Thymus (tissue), 14 donors: ENCODE measurements around the gene SERPINB5. TPM values are rescaled to one million over a fixed set of nuclear protein-coding genes. Genes with fewer than 3 reads are reported as not detected.

Source experiments
- DNase-seq, 9 donors: peaks; one replicate each; pipeline ENCODE4 v3.0.0-alpha.2; 2013; ENCODE audit warnings: low spot score in 9 of 9, low read depth in 6 of 9, missing footprints in 1 of 9
- H3K27ac ChIP-seq, 2 donors: one replicate each; pipeline ENCODE4 v1.5.1; 2013; ENCODE audit warnings: control low read depth in 1 of 2, low read depth in 1 of 2, low read length in 1 of 2, mild to moderate bottlenecking in 1 of 2, moderate library complexity in 1 of 2
- H3K27me3 ChIP-seq, 2 donors: one replicate each; pipeline ENCODE4 v1.5.1; 2013; ENCODE audit warnings: low read length in 1 of 2; ENCODE audit not compliant: control insufficient read depth in 2 of 2, insufficient read depth in 1 of 2
- H3K36me3 ChIP-seq, 2 donors: one replicate each; pipeline ENCODE4 v1.5.1; 2013; ENCODE audit warnings: low read length in 1 of 2, mild to moderate bottlenecking in 1 of 2, moderate library complexity in 1 of 2; ENCODE audit not compliant: control insufficient read depth in 2 of 2, insufficient read depth in 2 of 2
- H3K4me1 ChIP-seq, 2 donors: one replicate each; pipeline ENCODE4 v1.5.1; 2013; ENCODE audit warnings: low read length in 2 of 2; ENCODE audit not compliant: control insufficient read depth in 2 of 2, insufficient read depth in 2 of 2
- H3K4me3 ChIP-seq, 2 donors: one replicate each; pipeline ENCODE4 v1.5.1; 2013; ENCODE audit warnings: low read length in 2 of 2, control low read depth in 1 of 2, mild to moderate bottlenecking in 1 of 2
- H3K9me3 ChIP-seq, 2 donors: one replicate each; pipeline ENCODE4 v1.5.1; 2013; ENCODE audit warnings: low read length in 1 of 2, mild to moderate bottlenecking in 1 of 2; ENCODE audit not compliant: control insufficient read depth in 2 of 2, insufficient read depth in 1 of 2
- WGBS: extraction: QIAGEN DNeasy Blood & Tissue Kit; methylation state at CpG from one replicate; pipeline ENCODE4 v1.1.7; 2013; 5-methylcytosine and 5-hydroxymethylcytosine counted together
- long read RNA-seq, 10 donors: transcript quantifications; one replicate each; lab custom pipeline, GENCODE V29; 2026
- polyA plus RNA-seq: library from polyadenylated mRNA; stranded (reverse); fragments of 200-250 nt; gene quantifications from one replicate; pipeline ENCODE4 v1.2.3, GENCODE V29; 2013
- total RNA-seq: library from RNA; stranded (reverse); fragments of 120-200 nt; gene quantifications from one replicate; pipeline ENCODE4 v1.2.4, GENCODE V29; 2013
- donor health status: healthy.

The SERPINB5 gene, protein sequence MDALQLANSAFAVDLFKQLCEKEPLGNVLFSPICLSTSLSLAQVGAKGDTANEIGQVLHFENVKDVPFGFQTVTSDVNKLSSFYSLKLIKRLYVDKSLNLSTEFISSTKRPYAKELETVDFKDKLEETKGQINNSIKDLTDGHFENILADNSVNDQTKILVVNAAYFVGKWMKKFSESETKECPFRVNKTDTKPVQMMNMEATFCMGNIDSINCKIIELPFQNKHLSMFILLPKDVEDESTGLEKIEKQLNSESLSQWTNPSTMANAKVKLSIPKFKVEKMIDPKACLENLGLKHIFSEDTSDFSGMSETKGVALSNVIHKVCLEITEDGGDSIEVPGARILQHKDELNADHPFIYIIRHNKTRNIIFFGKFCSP
- total RNA-seq: 6.1 TPM
- polyA plus RNA-seq: 21.9 TPM
- long read RNA-seq, donor 1, partial matches to known transcripts: 0 of 1 reads
- long read RNA-seq, donor 1, other reads (novel, unspliced or antisense): 0 of 1 reads
- long read RNA-seq, donor 2, partial matches to known transcripts: 0 of 3 reads
- long read RNA-seq, donor 2, other reads (novel, unspliced or antisense): 0 of 3 reads
- long read RNA-seq, donor 3, partial matches to known transcripts: 5 of 9 reads
- long read RNA-seq, donor 3, other reads (novel, unspliced or antisense): 0 of 9 reads
- long read RNA-seq, donor 4, partial matches to known transcripts: 0 of 2 reads
- long read RNA-seq, donor 4, other reads (novel, unspliced or antisense): 0 of 2 reads
- long read RNA-seq, donor 5, partial matches to known transcripts: 0 of 4 reads
- long read RNA-seq, donor 5, other reads (novel, unspliced or antisense): 0 of 4 reads
- long read RNA-seq, donor 6, partial matches to known transcripts: 0 of 4 reads
- long read RNA-seq, donor 6, other reads (novel, unspliced or antisense): 0 of 4 reads
- long read RNA-seq, donor 7, partial matches to known transcripts: 0 of 2 reads
- long read RNA-seq, donor 7, other reads (novel, unspliced or antisense): 0 of 2 reads
- long read RNA-seq, donor 8, partial matches to known transcripts: 0 of 1 reads
- long read RNA-seq, donor 8, other reads (novel, unspliced or antisense): 0 of 1 reads
- long read RNA-seq, donor 9, partial matches to known transcripts: 0 of 2 reads
- long read RNA-seq, donor 9, other reads (novel, unspliced or antisense): 0 of 2 reads
- long read RNA-seq, donor 10, partial matches to known transcripts: 0 of 3 reads
- long read RNA-seq, donor 10, other reads (novel, unspliced or antisense): 0 of 3 reads

DNA sequence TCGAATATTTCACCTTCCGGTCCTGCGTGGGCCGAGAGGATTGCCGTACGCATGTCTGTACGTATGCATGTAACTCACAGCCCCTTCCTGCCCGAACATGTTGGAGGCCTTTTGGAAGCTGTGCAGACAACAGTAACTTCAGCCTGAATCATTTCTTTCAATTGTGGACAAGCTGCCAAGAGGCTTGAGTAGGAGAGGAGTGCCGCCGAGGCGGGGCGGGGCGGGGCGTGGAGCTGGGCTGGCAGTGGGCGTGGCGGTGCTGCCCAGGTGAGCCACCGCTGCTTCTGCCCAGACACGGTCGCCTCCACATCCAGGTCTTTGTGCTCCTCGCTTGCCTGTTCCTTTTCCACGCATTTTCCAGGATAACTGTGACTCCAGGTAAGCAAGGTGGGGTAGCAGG, at the start of gene SERPINB5:
TSS of gene SERPINB5 (plus strand) at position 291 of the 400 bp plus-strand sequence. CDS start 7,471 bp downstream, outside the sequence.
- H3K27ac ChIP-seq: peak within 1 kb of the TSS in 1 of 2 donors; percentile 21
- peak within 1 kb of the TSS; percentile 7 to 13 for H3K4me3 ChIP-seq
- peak in 2 of 9 donors; percentile 4 to 25 for DNase-seq
- H3K36me3 ChIP-seq: no peaks in the 10 kb centered on the region
- H3K9me3 ChIP-seq: no peaks in the 10 kb centered on the region
- WGBS: 93% methylated on average over 21 of the region's 21 CpGs
- no peaks in the 10 kb centered on the region for H3K4me1 ChIP-seq
- H3K27me3 ChIP-seq: no peaks in the 10 kb centered on the region

GRCh38 chr18:63427558-63427957, 49.2 kb upstream of the SERPINB5 start:
- Histone ChIP-seq H3K4me1 (peaks cover 0 to 5% of the 10 kb centered on the region in 2 donors), H3K4me3 (no peak overlapping the region), H3K27me3 (peaks cover 0 to 3% of the 10 kb centered on the region in 2 donors), H3K27ac (no peak overlapping the region), H3K36me3 (no peaks in the 10 kb centered on the region), H3K9me3 (no peaks in the 10 kb centered on the region)
- 96% methylated on average over 4 of the region's 4 CpGs for WGBS
- no peak for DNase-seq

- no peak overlapping the region for H3K27ac ChIP-seq
- no peaks in the 10 kb centered on the region for H3K4me1 ChIP-seq
- DNase-seq: no peak
- H3K4me3 ChIP-seq: no peak overlapping the region
- no peaks in the 10 kb centered on the region for H3K9me3 ChIP-seq
- H3K27me3 ChIP-seq: peaks cover 0 to 3% of the 10 kb centered on the region in 2 donors
- no peaks in the 10 kb centered on the region for H3K36me3 ChIP-seq
- WGBS: 82% methylated on average over 2 of the region's 2 CpGs
These were observed 46.2 kb upstream of the SERPINB5 start for GRCh38 chr18:63430526-63430925.

GRCh38 chr18:63431180-63431579, 45.6 kb upstream of the SERPINB5 start:
- 88% methylated on average over 1 of the region's 1 CpG for WGBS

GRCh38 chr18:63433334-63433866, 43.4 kb upstream of the SERPINB5 start:
- Histone ChIP-seq H3K9me3 (no peaks in the 10 kb centered on the region), H3K27ac (no peak overlapping the region), H3K36me3 (no peaks in the 10 kb centered on the region), H3K4me3 (no peak overlapping the region), H3K27me3 (peaks cover 0 to 3% of the 10 kb centered on the region in 2 donors), H3K4me1 (no peaks in the 10 kb centered on the region)
- no peak for DNase-seq
- 85% methylated on average over 4 of the region's 4 CpGs for WGBS

More at GRCh38 chr18:63431180-63431579, 45.6 kb upstream of the SERPINB5 start:
- Histone ChIP-seq H3K36me3 (no peaks in the 10 kb centered on the region), H3K4me1 (no peaks in the 10 kb centered on the region), H3K27me3 (peaks cover 0 to 3% of the 10 kb centered on the region in 2 donors), H3K27ac (no peak overlapping the region), H3K9me3 (no peaks in the 10 kb centered on the region), H3K4me3 (no peak overlapping the region)
- DNase-seq: no peak

DNA sequence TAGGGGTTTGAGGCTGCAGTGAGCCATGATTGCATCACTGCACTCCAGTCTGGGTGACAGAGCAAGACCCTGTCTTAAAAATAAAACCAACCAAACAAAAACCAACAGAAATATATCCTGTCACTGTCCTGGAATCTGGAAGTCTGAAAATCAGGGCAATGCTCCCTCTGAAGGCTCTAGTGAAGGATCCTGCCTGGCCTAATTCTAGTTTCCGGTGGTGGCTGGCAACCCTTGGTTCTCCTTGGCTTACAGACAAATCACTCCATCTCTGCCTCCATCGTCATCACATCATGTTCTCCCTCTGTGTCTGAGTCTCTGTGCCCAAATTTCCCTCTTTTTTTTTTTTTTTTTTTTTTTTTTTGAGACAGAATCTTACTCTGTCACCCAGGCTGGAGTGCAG, 38.6 kb upstream of the SERPINB5 start:
- Histone ChIP-seq H3K27me3 (no peaks in the 10 kb centered on the region), H3K36me3 (no peaks in the 10 kb centered on the region), H3K4me1 (no peaks in the 10 kb centered on the region), H3K9me3 (no peaks in the 10 kb centered on the region), H3K4me3 (no peak overlapping the region), H3K27ac (no peak overlapping the region)
- WGBS: 94% methylated on average over 2 of the region's 2 CpGs
- DNase-seq: no peak

- H3K9me3 ChIP-seq: no peaks in the 10 kb centered on the region
- 13% methylated on average over 6 of the region's 6 CpGs for WGBS
- no peaks in the 10 kb centered on the region for H3K36me3 ChIP-seq
- no peak overlapping the region for H3K27ac ChIP-seq
- H3K4me3 ChIP-seq: no peak overlapping the region
- no peaks in the 10 kb centered on the region for H3K4me1 ChIP-seq
- H3K27me3 ChIP-seq: no peaks in the 10 kb centered on the region
- DNase-seq: peak in 8 of 9 donors; percentile 16 to 72 (median 44)
These were observed 37.4 kb upstream of the SERPINB5 start for GRCh38 chr18:63439334-63439733.

GRCh38 chr18:63440219-63440618, 36.5 kb upstream of the SERPINB5 start:
- H3K9me3 ChIP-seq: no peaks in the 10 kb centered on the region
- H3K4me1 ChIP-seq: no peaks in the 10 kb centered on the region
- DNase-seq: no peak
- no peak overlapping the region for H3K4me3 ChIP-seq
- WGBS: 92% methylated on average over 1 of the region's 1 CpG
- H3K27me3 ChIP-seq: no peaks in the 10 kb centered on the region
- H3K36me3 ChIP-seq: no peaks in the 10 kb centered on the region
- H3K27ac ChIP-seq: no peak overlapping the region
